Brain microvascular endothelial cell (primary cell): ENCODE results near the gene APBB2.

Experiments used
- DNase-seq: peaks from one replicate; pipeline ENCODE4 v3.0.0-alpha.2; 2020
- H3K27ac ChIP-seq: fragments of 250-450 bp; sonication (Bioruptor Pico); 2 replicates; pipeline ENCODE4 v1.5.1; 2020; ENCODE audit warnings: mild to moderate bottlenecking, moderate library complexity
- H3K27me3 ChIP-seq: fragments of 250-450 bp; sonication (Bioruptor Pico); replicated peaks from 2 replicates; pipeline ENCODE4 v1.5.1; 2020; ENCODE audit warnings: mild to moderate bottlenecking
- H3K36me3 ChIP-seq: fragments of 250-450 bp; sonication (Bioruptor Pico); replicated peaks from 2 replicates; pipeline ENCODE4 v1.5.1; 2020; ENCODE audit warnings: mild to moderate bottlenecking
- H3K4me3 ChIP-seq: 2 replicates; pipeline ENCODE4 v1.5.1; 2011; ENCODE audit warnings: low read depth, mild to moderate bottlenecking, control low read depth, low read length, moderate library complexity
- in situ Hi-C: cut with HindIII; loops from 2 replicates; pipeline ENCODE4 v1.10.0; 2017; ENCODE audit warnings: low sequenced_read_pairs, low pct_ligation_motif_present
- TF ChIP-seq, protein P1 (sequence below): IDR thresholded peaks from 2 replicates; pipeline ENCODE4 v1.5.1; 2011; ENCODE audit warnings: low read depth, mild to moderate bottlenecking, moderate library complexity, low read length, control low read depth, inconsistent platforms; ENCODE audit errors: missing control alignments

APBB2 gene

DNA sequence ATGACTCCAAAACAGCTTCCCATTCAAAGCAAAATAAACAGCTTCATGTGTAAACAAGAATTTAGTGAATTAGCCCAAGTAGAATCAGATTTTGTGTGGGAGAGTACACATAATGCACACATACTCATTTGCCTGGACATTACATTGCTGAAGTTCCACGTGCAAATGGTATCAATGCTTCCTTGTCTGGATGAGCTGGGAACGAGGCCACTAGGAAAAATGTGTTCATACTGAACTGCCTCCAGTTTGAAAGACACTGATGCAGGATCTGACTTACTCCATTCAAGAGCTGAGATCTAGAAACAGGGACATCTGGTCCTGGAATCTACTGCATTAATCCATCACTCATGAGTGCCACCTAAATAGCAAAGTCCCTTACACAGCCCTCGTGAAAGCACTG is 228.0 kb downstream of the APBB2 start:
- no peak for DNase-seq
- Histone ChIP-seq H3K27ac (no peak overlapping the region), H3K36me3 (peaks cover 8% of the 10 kb centered on the region), H3K4me3 (no peak overlapping the region), H3K27me3 (no peaks in the 10 kb centered on the region)
- in situ Hi-C loops = no loop called here
- TF ChIP-seq, protein P1, sequence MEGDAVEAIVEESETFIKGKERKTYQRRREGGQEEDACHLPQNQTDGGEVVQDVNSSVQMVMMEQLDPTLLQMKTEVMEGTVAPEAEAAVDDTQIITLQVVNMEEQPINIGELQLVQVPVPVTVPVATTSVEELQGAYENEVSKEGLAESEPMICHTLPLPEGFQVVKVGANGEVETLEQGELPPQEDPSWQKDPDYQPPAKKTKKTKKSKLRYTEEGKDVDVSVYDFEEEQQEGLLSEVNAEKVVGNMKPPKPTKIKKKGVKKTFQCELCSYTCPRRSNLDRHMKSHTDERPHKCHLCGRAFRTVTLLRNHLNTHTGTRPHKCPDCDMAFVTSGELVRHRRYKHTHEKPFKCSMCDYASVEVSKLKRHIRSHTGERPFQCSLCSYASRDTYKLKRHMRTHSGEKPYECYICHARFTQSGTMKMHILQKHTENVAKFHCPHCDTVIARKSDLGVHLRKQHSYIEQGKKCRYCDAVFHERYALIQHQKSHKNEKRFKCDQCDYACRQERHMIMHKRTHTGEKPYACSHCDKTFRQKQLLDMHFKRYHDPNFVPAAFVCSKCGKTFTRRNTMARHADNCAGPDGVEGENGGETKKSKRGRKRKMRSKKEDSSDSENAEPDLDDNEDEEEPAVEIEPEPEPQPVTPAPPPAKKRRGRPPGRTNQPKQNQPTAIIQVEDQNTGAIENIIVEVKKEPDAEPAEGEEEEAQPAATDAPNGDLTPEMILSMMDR = no peak

DNA sequence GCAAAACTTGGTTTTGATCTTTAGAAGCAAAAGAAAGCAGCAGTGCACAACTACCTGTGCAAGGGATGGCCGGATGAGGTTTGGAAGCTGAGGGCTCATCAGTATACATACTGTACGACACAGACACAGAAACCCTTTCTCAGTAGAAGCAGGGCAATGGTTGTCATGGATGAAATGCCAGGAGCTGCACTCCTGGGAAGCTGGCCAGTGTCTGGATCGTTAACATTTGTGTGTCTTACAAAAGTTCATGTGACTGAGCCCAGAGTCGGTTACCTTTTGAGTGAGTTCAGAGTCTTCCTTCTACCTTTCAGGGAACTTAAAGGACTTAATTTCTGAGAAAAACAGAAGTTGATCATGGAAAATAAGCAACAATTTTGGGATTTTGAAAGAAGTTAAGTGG is 230.3 kb downstream of the APBB2 start:
- TF ChIP-seq, protein P1 = no peak
- in situ Hi-C loops = no loop called here
- Histone ChIP-seq H3K27me3 (no peaks in the 10 kb centered on the region), H3K4me3 (no peak overlapping the region), H3K36me3 (peaks cover 9% of the 10 kb centered on the region), H3K27ac (no peak overlapping the region)
- DNase-seq = no peak

DNA sequence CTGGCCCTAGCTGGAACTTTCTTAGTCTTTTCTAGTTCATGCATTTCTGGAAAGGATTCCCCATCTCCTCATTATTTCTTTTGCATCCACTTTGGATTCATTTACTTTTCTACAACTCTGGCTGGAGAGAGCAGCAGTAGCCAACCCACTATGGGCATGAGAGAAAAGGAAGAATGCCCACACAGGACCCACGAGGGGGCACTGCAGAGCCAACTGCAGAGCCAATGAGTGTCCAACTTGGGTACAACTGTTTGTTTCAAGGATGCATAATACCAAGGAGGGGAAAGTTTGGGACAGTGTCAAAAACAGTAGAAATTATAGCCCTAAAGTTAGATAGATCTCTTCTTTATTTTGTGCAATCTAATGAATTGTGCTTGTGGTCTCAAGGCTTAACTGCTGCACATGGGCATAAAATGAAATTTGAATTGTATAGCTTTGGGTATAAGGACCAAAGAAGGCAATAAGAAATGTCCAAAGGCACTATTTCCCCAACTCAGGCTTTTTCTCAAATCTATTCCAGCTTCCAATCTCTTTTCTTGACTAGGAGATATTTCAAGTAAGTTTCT is 233.9 kb downstream of the APBB2 start:
- H3K27ac ChIP-seq = no peak overlapping the region
- no peaks in the 10 kb centered on the region for H3K27me3 ChIP-seq
- TF ChIP-seq, protein P1 = peak; percentile 67
- no peak overlapping the region for H3K4me3 ChIP-seq
- H3K36me3 ChIP-seq = peaks cover 14% of the 10 kb centered on the region
- in situ Hi-C loops = no loop called here
- DNase-seq = no peak

DNA sequence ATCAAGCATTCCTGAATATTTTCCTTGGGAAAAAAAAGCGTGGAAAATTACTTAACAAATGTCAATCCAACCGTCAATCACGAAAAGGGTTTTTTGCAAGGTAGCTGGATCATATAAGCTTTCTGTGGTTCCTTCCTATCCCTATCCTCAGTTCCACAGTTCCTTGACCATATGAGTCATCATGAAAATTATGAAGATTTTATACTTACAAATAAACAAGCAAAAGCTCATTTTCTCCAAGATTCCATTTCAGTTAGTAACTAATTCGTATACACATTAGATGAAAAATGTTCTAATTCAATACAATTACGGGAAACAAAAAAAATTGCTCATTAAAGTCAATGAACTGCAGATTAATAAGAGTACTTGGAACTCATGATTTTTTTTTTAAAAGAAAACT is 235.8 kb downstream of the APBB2 start:
- no peaks in the 10 kb centered on the region for H3K27me3 ChIP-seq

DNA sequence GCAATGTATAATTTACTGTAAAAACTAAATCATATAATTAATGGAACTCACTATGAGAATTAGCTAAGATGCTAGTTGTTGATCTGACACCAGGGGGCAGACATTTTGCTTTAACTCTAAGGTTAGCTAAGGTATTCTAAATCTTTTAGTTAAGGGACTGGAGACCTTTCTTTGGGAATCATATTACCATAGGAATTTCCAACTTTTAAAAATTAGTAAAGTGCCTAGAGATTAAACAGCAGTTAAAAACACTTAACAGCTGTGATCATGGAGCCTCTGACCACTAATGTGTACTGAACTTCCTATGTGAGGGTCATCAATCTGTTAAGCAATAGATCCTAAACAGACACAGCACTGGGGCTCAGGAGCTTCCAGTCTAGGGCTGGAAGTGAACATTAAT is 238.0 kb downstream of the APBB2 start:
- H3K27ac ChIP-seq = no peak overlapping the region
- TF ChIP-seq, protein P1 = peak; percentile 58
- no peak overlapping the region for H3K4me3 ChIP-seq

More for the DNA sequence above, 235.8 kb downstream of the APBB2 start:
- H3K36me3 ChIP-seq = peaks cover 9% of the 10 kb centered on the region
- in situ Hi-C loops = no loop called here
- TF ChIP-seq, protein P1 = no peak
- H3K27ac ChIP-seq = no peak overlapping the region
- no peak for DNase-seq
- no peak overlapping the region for H3K4me3 ChIP-seq

DNA sequence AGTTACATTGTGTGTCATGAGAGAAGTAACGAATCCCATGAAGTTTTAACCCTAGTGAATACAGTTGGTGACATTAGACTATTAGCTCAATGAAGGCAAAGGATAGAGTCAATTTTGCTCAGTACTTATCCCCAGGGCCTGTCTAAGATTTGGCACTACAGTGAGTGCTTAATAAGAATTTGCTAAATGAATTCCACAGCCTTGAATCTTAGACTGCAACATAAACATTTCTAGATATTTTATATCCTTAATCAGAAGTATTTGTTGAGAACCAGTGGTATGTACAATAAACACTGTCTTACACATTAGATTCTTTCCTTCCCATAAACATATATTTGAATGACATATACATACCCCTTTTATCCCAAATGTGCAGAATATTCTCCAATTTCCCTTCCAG is 241.6 kb downstream of the APBB2 start:
- DNase-seq = no peak
- TF ChIP-seq, protein P1 = no peak
- H3K27me3 ChIP-seq = no peaks in the 10 kb centered on the region
- in situ Hi-C loops = no loop called here
- no peak overlapping the region for H3K27ac ChIP-seq
- no peak overlapping the region for H3K4me3 ChIP-seq
- H3K36me3 ChIP-seq = peaks cover 5% of the 10 kb centered on the region

More for the DNA sequence above, 238.0 kb downstream of the APBB2 start:
- DNase-seq = no peak
- Histone ChIP-seq H3K27me3 (no peaks in the 10 kb centered on the region), H3K36me3 (peaks cover 6% of the 10 kb centered on the region)
- in situ Hi-C loops = no loop called here
